ENCODE measurements around the gene SLC25A38.
"Not testable (repeated sequence)": the region's sequence is repeated elsewhere in the genome, so short reads cannot be mapped to it uniquely, and the experiment has no call there.

SLC25A38 gene

GRCh38 chr3:39408493-39409372 lies 25.6 kb downstream of the SLC25A38 start:
- DNase-seq, result no peak

DNA sequence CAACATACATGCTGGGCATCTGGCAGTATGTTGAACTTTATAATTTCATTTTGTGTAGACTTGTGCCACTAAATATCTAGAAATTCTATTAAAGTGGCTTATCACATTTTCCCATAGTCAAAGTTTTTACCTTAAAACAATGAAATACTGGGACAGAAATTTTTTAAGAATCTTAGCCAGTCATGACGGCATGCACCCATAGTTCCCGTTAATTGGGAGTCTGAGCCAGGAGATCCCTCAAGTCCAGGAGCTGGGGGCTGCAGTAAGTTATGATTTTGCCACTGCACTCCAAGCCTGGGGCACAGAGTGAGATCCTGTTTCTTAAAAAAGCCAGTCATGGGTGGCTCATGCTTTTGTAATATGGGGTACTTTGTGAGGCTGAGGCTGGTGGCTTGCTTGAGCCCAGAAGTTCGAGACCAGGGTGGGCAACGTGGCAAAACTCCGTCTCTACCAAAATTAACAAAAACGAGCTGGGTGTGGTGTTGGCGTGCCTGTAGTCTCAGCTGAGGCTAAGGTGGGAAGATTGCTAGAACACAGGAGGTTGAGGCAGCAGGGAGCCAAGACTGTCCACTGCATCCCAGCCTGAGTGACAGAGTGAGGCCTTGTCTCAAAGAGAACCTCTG lies 26.5 kb downstream of the SLC25A38 start:
- DNase-seq, result no peak

DNA sequence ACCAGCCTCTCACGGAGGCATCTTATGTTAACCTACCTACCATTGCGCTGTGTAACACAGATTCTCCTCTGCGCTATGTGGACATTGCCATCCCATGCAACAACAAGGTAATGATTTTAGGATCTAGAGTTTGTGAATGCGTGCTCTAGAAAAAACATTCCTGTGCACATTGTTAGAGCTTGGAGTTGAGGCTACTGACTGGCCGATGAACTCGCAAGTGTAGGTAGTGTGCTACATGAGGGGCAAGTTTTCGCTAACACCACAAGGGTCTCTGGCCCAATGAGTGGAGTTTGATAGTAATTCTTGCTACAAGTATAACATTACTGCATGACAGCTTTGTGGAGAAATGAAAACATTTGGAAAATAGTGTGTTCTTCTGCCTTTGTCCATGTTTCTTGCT lies 27.7 kb downstream of the SLC25A38 start:
- no peak for DNase-seq

DNA sequence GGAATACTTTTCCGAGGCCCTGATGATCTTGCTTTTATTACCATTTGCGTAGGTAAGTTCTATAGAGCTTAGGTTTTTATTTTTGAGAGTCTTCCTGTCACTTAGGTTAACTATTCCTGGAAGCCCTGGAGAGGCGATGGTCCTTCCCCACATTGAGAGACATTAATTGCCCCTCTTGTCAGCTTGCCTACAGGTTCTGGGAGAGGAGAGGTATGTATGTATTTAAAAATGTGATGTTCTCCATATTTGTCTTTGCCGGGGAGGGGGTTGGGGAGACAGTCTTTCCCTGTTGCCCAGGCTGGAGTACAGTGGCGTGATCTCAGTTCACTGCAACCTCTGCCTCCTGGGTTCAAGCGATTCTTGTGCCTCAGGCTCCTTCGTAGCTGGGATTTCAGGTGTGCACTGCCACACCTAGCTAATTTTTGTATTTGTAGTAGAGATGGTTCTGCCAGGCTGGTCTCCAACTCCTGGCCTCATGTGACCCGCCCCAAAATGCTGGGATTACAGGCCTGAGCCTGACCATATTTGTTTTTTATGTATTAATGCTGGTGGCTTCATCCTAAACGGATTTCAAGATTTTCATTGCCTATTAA lies 29.6 kb downstream of the SLC25A38 start:
- no peak for DNase-seq

DNA sequence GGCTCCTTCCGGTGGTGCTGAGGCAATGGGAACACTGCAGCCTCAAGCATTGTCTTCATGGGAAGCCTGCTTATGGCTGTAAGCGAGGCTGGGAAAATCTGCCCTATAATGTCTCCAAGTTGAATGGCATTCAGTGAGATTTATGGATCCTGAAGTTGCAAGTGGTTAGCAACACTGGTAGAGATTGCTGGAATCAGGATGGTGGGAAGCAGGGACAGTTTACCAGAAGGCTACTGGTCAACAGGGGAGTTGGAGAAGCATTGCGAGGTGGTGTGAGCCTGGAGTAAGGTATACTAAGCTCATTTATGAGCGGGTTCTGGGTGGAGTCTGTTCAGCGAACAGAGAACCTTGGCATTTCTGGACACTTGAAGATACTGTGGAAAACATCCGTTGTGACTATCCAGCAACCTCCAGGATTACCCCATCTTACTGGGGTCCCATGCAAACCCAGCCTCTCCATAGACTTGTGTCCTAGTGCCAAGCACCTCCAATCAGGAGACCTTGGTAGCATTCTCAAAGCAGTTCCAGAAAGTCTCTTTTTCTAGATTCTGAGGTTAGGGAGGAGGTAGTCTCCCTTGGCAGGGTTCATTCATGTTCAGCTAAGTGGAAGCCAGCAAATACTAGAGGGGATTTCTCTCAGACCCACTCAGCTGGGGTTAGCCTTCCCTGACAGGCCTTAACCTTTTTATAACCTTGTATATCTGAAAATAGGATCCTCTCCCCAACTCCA lies 30.7 kb downstream of the SLC25A38 start:
- DNase-seq, result no peak

DNA sequence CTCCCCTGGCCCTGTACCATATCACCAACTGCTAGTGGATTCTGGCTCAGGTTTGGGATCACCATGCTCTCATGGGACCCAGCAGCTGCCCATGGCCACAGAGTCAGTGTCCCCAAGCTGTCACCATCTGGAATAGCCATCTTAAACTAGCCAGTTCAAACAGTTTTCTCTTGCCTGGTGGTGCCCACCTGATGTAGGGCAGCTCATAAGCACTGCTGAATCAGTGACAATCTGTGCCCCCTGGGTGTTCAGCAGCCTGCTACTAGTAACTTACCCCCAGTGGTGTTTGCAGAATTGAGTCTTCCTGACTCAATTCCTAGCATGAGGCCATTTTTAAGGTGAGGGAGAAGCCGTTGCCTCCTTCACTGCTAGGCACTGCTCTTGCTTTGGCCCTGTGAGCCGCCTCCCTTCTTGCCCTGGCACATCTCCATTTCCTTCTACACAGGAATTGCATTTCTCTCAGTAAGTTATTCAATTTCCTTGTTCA lies 31.3 kb downstream of the SLC25A38 start:
- DNase-seq, result no peak

DNA sequence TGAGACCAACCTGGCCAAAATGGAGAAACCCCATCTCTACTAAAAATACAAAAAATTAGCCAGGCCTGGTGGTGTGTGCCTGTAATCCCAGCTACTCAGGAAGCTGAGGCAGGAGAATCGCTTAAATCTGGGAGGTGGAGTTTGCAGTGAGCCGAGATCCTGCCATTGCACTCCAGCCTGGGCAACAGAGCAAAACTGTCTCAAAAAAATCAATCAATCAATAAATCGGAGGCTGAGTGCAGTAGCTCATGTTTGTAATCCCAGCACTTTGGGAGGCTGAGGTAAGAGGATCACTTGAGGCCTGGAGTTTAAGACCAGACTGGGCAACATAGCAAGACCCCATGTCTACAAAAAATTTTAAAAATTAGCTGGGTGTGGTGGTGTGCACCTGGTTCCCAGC lies 32.1 kb downstream of the SLC25A38 start:
- DNase-seq, result not testable (repeated sequence)

DNA sequence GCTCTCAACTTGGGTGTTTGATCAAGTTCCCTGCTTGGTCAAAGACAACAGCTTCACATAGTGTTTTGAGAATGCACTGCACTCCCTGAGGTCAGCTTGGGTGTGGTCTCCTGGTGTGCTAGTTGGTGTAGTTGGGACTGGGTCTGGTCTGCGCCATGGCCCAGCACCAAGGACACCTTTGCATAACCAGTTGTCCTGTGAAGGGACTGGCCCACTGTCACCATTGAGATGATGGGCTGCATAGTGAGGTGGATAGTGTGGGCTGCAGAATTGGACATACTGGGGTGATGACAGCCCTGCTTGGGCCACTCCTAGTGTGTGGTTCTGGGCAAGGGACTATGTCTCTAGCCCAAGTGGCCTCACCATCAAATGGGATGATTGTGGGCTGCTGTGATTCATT lies 32.8 kb downstream of the SLC25A38 start:
- DNase-seq, result no peak

DNA sequence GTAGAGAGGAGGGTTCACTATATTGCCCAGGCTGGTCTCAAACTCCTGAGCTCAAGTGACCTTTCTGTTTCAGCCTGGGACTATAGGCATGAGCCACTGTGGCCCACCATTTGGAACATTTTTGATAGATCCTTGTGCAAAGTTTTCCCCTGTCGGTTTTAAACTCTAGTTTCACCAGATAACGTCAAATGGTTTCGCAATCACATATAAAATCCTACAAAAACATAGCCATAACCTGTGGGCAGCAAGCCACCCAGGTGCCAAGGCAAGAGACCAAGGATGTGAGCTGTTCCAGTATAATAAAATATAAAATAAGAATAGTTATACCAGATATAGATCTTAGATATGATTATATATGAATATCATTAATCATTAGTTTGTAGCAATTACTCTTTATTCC lies 33.8 kb downstream of the SLC25A38 start:
- not testable (repeated sequence) for DNase-seq

DNA sequence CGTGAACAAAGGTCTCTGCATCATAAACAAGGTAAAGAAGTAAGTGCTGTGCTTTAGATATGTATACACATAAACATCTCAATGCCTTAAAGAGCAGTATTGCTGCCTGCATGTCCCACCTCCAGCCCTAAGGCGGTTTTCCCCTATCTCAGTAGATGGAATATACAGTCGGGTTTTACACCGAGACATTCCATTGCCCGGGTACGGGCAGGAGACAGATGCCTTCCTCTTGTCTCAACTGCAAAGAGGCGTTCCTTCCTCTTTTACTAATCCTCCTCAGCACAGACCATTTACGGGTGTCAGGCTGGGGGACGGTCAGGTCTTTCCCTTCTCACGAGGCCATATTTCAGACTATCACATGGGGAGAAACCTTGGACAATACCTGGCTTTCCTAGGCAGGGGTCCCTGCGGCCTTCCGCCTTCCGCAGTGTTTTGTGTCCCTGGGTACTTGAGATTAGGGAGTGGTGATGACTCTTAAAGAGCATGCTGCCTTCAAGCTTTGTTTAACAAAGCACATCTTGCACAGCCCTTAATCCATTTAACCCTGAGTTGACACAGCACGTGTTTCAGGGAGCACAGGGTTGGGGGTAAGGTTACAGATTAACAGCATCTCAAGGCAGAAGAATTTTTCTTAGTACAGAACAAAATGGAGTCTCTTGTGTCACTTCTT lies 35.5 kb downstream of the SLC25A38 start:
- peak in 1 of 3 experiments; percentile 17 for DNase-seq

- DNase-seq, result peak in 1 of 3 experiments; percentile 1
These were observed 36.7 kb downstream of the SLC25A38 start for GRCh38 chr3:39419742-39420315.

GRCh38 chr3:39420543-39420942 lies 37.4 kb downstream of the SLC25A38 start:
- DNase-seq, result no peak

- no peak for DNase-seq
These were observed 40.3 kb downstream of the SLC25A38 start for GRCh38 chr3:39423436-39423970.

GRCh38 chr3:39426312-39426711 lies 43.1 kb downstream of the SLC25A38 start:
- no peak for DNase-seq

DNA sequence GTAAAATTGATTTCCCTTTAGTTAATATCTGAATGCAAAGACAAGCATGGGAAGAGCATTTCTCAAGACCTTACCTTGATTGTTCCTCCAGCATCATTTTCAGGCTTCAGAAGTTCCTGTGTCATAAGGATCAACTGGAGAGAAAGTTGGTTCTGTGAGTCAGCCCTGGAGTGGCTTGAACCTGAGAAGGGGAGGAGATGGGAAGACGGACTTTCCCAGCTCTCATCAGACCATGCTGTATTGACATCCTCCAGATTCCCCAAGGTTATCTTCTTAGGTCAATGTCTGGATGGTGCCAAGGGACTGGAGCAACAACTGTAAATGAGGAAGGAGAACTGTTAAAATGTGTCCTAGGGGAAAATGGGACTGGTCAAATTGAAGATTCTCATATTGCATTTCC lies 44.3 kb downstream of the SLC25A38 start:
- no peak for DNase-seq

DNA sequence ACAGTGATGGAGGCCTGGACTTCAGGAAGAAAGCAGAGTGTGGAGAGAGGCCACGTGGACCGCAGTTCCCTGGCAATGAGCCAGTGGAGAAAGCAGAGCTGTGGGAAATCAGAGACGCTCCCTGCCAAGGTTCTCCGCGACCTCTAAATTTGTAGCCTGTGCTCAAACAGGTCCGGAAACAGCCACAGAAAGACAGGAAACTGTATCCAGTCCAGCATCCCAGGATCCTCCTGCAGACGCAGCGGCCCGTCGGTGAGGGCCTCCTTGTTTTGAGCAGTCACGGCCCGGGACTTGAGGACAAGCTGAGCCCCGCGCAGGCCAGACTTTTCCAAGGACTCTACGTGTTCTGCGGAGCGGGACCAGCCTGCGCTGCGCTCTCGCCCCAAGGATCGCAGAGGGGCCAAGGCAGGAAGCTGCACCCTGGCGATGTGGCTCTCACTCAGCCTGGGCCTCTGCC lies 45.6 kb downstream of the SLC25A38 start:
- no peak for DNase-seq

DNA sequence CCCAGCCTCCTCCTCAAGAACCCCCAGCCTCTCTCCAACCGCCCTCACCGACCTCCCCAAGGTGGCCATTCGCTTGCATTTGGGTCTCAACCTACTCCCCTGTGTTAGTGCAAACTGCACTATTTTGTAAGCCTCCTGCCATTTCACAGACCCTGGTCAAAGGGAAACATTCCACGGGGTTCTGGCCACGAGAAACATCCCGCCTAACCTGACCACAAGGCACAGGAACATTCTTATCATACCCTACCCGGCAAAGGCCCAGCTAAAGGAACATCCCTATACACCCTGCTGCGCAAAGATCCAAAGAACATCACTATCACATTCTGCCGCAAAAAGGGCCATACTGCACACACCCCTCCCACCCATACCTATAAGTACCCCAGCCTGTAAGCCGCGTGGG lies 46.3 kb downstream of the SLC25A38 start:
- no peak for DNase-seq

DNA sequence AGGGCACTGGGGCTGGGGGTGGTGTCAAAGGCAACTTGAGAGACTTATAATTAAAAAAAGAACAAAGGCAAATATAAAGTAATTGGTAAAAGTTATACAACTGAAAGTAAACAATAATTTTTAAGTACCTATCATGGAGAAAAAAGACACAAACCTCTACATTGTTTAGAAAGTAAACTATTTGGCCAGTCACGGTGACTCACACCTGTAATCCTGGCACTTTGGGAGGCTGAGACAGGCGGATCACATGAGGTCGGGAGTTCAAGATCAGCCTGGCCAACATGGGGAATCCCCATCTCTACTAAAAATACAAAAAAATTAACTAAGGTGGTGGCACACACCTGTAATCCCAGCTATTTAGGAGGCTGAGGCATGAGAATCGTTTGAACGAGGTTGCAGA lies 49.2 kb downstream of the SLC25A38 start:
- no peak for DNase-seq

DNA sequence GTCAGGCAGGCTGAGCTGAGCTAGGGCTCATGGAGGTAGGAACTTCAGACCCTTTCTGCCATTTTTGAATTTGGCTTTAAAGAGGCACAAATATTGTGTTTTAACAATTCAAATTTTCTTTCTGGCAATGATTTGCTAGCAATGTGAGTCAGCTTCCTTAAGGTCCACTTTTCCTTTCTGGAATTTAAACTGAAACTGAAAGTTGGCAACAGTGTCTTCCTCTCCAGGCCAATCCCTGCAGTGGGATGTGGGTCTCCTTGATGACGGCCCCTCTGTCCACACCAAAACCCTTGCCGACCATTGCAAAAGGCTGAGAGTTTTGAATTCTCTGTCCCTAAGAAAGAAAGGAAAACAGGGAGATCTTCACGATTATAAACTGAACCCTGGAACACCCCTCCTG lies 50.5 kb downstream of the SLC25A38 start:
- no peak for DNase-seq

- DNase-seq, result no peak
These were observed 51.4 kb downstream of the SLC25A38 start for GRCh38 chr3:39434574-39434973.

DNA sequence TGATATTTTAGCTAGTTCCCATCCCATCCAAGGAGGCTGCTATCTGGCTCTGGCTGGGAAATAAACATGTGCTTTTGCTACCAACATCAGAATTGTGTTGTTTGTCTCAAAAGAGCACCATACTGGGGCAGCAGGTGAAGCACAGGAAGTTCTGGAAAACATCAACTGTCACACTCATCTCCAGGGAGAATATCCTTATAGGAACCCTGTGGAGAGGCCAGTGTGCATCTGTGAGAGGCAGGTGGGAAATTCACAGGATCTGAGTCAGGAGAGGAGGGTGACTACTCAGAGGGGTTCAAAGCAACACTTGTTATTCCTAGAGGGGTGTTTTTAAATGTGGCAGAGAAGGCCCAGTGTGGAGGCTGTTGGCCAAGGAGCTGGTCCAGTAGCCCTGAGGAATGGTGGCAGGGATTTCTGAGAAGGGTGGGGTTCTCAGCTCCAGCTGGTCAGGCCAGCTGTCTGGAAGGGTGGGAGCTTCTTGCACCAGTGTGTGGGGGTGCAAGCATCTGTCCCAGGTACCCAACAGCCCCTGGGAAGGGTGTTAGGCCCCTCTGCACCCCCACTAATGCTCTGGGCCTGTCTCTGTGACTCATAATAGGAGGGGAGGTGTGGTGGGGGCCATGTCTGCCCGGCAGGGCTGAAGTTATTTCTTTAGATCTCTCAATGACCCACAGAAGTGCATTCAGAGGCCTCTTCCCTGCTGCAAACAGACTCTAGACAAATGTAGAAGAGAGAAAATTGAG lies 52.0 kb downstream of the SLC25A38 start:
- peak in 2 of 3 experiments; percentile 31 to 70 for DNase-seq
